WTC11 (cell line): ENCODE results near the gene SH3PXD2A. TPM values are rescaled to one million over a fixed set of nuclear protein-coding genes. Genes with fewer than 3 reads are reported as not detected.
A peak's percentile ranks its signal among the peaks of the same experiment; 100 is the strongest.

Source experiments
- ATAC-seq: fragments of 200-7000 bp; cut with Tn5 transposase; 2 replicates; pipeline ENCODE4 v1.10.0; 2021; ENCODE audit warnings: mild to moderate bottlenecking, moderate library complexity
- CTCF ChIA-PET: fragments of 300-600 bp; sonication (Branson Sonifier 250); formaldehyde crosslinking; loops from one replicate; lab custom pipeline; 2021; ENCODE audit warnings: antibody characterized with exemption; lab: Charles Lee
- POLR2A ChIA-PET: fragments of 350-600 bp; sonication (Branson Sonifier 250); formaldehyde crosslinking; loops from one replicate; lab custom pipeline; 2021; ENCODE audit warnings: antibody characterized with exemption; lab: Charles Lee
- DNase-seq: peaks from one replicate; pipeline ENCODE4 v3.0.0; 2021; ENCODE audit warnings: low spot score
- H3K27ac Mint-ChIP-seq: 2 replicates; pipeline ENCODE4 v1.8.0; 2021; ENCODE audit warnings: mixed read lengths
- H3K27me3 Mint-ChIP-seq: 2 replicates; pipeline ENCODE4 v1.8.0; 2021; ENCODE audit warnings: low read depth, mild to moderate bottlenecking, moderate library complexity, mixed read lengths
- H3K36me3 Mint-ChIP-seq: 2 replicates; pipeline ENCODE4 v1.8.0; 2021; ENCODE audit warnings: mixed read lengths
- H3K4me1 Mint-ChIP-seq: 2 replicates; pipeline ENCODE4 v1.8.0; 2022; ENCODE audit warnings: mixed read lengths
- H3K4me3 Mint-ChIP-seq: 2 replicates; pipeline ENCODE4 v1.8.0; 2021; ENCODE audit warnings: mild to moderate bottlenecking, moderate library complexity, mixed read lengths
- H3K9me3 Mint-ChIP-seq: 2 replicates; pipeline ENCODE4 v1.8.0; 2021; ENCODE audit warnings: mixed read lengths
- E2F4 ChIP-seq: sonication (generic); formaldehyde crosslinking; IDR thresholded peaks from 2 replicates; pipeline ENCODE4 v1.8.1; 2022; ENCODE audit warnings: low read depth, mild to moderate bottlenecking, moderate library complexity, missing genetic modification reagents, borderline replicate concordance
- GABPB1 ChIP-seq: sonication (generic); formaldehyde crosslinking; IDR thresholded peaks from 2 replicates; pipeline ENCODE4 v1.8.1; 2023; ENCODE audit warnings: mild to moderate bottlenecking, missing genetic modification reagents
- GRHL2 ChIP-seq: fragments of 250-450 bp; sonication (Bioruptor Pico); IDR thresholded peaks from 2 replicates; pipeline ENCODE4 v1.8.0; 2022; ENCODE audit warnings: mild to moderate bottlenecking, moderate library complexity; ENCODE audit not compliant: insufficient replicate concordance, severe bottlenecking
- KAT7 ChIP-seq: sonication (generic); formaldehyde crosslinking; IDR thresholded peaks from 2 replicates; pipeline ENCODE4 v1.8.1; 2023; ENCODE audit warnings: missing genetic modification reagents, mild to moderate bottlenecking, borderline replicate concordance
- NR1H2 ChIP-seq: sonication (generic); formaldehyde crosslinking; IDR thresholded peaks from 2 replicates; pipeline ENCODE4 v1.9.0; 2021; ENCODE audit warnings: mild to moderate bottlenecking, moderate library complexity, missing genetic modification reagents
- SMAD4 ChIP-seq: sonication (generic); formaldehyde crosslinking; IDR thresholded peaks from 2 replicates; pipeline ENCODE4 v1.8.0; 2022; ENCODE audit warnings: mild to moderate bottlenecking, missing genetic modification reagents
- SP1 ChIP-seq: sonication (generic); formaldehyde crosslinking; conservative IDR thresholded peaks from 2 replicates; pipeline ENCODE4 v1.8.1; 2022; ENCODE audit warnings: missing genetic modification reagents
- STAT6 ChIP-seq: sonication (generic); formaldehyde crosslinking; conservative IDR thresholded peaks from 2 replicates; pipeline ENCODE4 v1.8.1; 2023; ENCODE audit warnings: mild to moderate bottlenecking, low read depth, missing genetic modification reagents, moderate library complexity
- ZMAT4 ChIP-seq: fragments of 250-450 bp; sonication (Bioruptor Pico); IDR thresholded peaks from 2 replicates; pipeline ENCODE4 v1.9.0; 2021; ENCODE audit warnings: mild to moderate bottlenecking
- ZNF121 ChIP-seq: sonication (generic); formaldehyde crosslinking; IDR thresholded peaks from 2 replicates; pipeline ENCODE4 v1.8.0; 2023; ENCODE audit warnings: missing genetic modification reagents
- ZNF281 ChIP-seq: sonication (generic); formaldehyde crosslinking; IDR thresholded peaks from 2 replicates; pipeline ENCODE4 v1.8.0; 2023; ENCODE audit warnings: mild to moderate bottlenecking, missing genetic modification reagents
- total RNA-seq: library from RNA; stranded (reverse); gene quantifications from 3 replicates; pipeline ENCODE4 v1.2.3, GENCODE V29; 2021
- TF ChIP-seq, protein P1 (sequence below): sonication (generic); formaldehyde crosslinking; IDR thresholded peaks from 2 replicates; pipeline ENCODE4 v1.8.1; 2022; ENCODE audit warnings: mild to moderate bottlenecking, moderate library complexity, missing genetic modification reagents
- TF ChIP-seq, protein P2 (sequence below): fragments of 250-450 bp; sonication (Bioruptor Pico); conservative IDR thresholded peaks from 2 replicates; pipeline ENCODE4 v1.9.0; 2021; ENCODE audit warnings: mild to moderate bottlenecking
- TF ChIP-seq, protein P3 (sequence below): fragments of 200-600 bp; IDR thresholded peaks from 2 replicates; pipeline ENCODE4 v1.8.0; 2022; ENCODE audit warnings: antibody characterized with exemption
- TF ChIP-seq, protein P4 (sequence below): sonication (generic); formaldehyde crosslinking; conservative IDR thresholded peaks from 2 replicates; pipeline ENCODE4 v1.8.1; 2022; ENCODE audit warnings: mild to moderate bottlenecking, missing genetic modification reagents
- TF ChIP-seq, protein P5 (sequence below): sonication (generic); formaldehyde crosslinking; IDR thresholded peaks from 2 replicates; pipeline ENCODE4 v1.8.1; 2022; ENCODE audit warnings: missing genetic modification reagents, borderline replicate concordance

The SH3PXD2A gene
- total RNA-seq, 1 experiment from 2014 or later: 15.7 TPM

- Mint-ChIP-seq H3K27me3 (no peaks in the 10 kb centered on the region), H3K4me3 (peak overlapping the region; percentile 34), H3K36me3 (peaks cover 17% of the 10 kb centered on the region), H3K27ac (no peak overlapping the region; the same call in 1 of the 2 replicates), H3K9me3 (peaks cover 9% of the 10 kb centered on the region), H3K4me1 (peaks cover 16% of the 10 kb centered on the region)
- ChIA-PET CTCF (interaction anchor here (0.7 to 5.8 kb wide), 12 partner anchors 9 to 118 kb away, joined by 3 to 32 read pairs (median 6); no protein-coding TSS in a partner anchor), POLR2A (interaction anchor here (1.1 to 1.2 kb wide), 2 partner anchors 24 to 26 kb away, joined by 4 to 12 read pairs; no protein-coding TSS in a partner anchor)
- TF ChIP-seq, protein P1, sequence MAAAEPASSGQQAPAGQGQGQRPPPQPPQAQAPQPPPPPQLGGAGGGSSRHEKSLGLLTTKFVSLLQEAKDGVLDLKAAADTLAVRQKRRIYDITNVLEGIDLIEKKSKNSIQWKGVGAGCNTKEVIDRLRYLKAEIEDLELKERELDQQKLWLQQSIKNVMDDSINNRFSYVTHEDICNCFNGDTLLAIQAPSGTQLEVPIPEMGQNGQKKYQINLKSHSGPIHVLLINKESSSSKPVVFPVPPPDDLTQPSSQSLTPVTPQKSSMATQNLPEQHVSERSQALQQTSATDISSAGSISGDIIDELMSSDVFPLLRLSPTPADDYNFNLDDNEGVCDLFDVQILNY: 0 out of 2 replicates have a peak, but pooled peaks have one; percentile 4
- peak; percentile 52; the same call in 1 of the 2 replicates for TF ChIP-seq GABPB1
- TF ChIP-seq, protein P2, sequence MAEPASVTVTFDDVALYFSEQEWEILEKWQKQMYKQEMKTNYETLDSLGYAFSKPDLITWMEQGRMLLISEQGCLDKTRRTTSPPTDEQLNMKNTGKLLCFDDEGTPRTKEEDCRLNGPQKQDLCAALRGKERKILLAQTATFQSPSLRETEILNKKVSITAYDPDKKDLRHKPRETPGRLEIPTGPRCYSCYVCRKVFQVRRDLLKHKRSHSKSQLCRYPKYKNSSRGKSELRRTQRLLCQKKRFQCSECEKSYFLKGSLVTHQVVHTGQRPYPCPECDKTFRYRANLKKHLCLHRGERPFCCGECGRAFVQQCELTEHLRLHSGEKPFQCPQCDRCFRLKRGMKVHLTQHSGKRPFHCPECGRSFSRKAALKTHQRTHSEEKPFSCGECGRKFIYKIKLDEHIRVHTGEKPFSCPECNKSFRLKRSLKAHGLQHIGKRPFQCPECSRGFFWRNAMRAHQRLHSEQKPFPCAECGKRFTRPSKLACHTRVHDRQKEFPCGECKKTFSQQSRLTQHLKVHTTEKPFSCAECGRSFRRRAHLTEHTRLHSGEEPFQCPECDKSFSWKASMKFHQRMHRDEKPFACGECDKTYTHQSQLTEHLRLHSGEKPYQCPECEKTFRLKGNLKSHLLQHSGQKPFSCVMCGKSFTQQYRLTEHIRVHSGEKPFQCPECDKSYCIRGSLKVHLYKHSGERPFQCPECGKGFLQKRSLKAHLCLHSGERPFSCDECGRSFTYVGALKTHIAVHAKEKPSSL (CRISPR knock-in tag): no peak
- ATAC-seq: no peak
- no peak for DNase-seq
Measured at GRCh38 chr10:103660364-103661197, 194.8 kb downstream of the SH3PXD2A start.

- CTCF ChIA-PET: interaction anchor here (1.2 to 5.8 kb wide), 6 partner anchors 8 to 67 kb away, joined by 3 to 32 read pairs (median 8); no protein-coding TSS in a partner anchor
- POLR2A ChIA-PET: interaction anchor here (1.1 to 1.2 kb wide), 2 partner anchors 23 to 27 kb away, joined by 4 to 12 read pairs; no protein-coding TSS in a partner anchor
- H3K27ac Mint-ChIP-seq: no peak overlapping the region; the same call in 1 of the 2 replicates
- DNase-seq (peak; percentile 23), ATAC-seq (peak; percentile 47)
- peaks cover 17% of the 10 kb centered on the region for H3K36me3 Mint-ChIP-seq
- H3K9me3 Mint-ChIP-seq: peaks cover 9% of the 10 kb centered on the region
- H3K27me3 Mint-ChIP-seq: no peaks in the 10 kb centered on the region
- peaks cover 16% of the 10 kb centered on the region for H3K4me1 Mint-ChIP-seq
- no peak overlapping the region; the same call in 1 of the 2 replicates for H3K4me3 Mint-ChIP-seq
- no peak for TF ChIP-seq SMAD4 (CRISPR knock-in tag)
- TF ChIP-seq, protein P3, sequence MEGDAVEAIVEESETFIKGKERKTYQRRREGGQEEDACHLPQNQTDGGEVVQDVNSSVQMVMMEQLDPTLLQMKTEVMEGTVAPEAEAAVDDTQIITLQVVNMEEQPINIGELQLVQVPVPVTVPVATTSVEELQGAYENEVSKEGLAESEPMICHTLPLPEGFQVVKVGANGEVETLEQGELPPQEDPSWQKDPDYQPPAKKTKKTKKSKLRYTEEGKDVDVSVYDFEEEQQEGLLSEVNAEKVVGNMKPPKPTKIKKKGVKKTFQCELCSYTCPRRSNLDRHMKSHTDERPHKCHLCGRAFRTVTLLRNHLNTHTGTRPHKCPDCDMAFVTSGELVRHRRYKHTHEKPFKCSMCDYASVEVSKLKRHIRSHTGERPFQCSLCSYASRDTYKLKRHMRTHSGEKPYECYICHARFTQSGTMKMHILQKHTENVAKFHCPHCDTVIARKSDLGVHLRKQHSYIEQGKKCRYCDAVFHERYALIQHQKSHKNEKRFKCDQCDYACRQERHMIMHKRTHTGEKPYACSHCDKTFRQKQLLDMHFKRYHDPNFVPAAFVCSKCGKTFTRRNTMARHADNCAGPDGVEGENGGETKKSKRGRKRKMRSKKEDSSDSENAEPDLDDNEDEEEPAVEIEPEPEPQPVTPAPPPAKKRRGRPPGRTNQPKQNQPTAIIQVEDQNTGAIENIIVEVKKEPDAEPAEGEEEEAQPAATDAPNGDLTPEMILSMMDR: no peak
- TF ChIP-seq STAT6: no peak
- TF ChIP-seq E2F4 (CRISPR knock-in tag): no peak
- no peak for TF ChIP-seq SP1
- TF ChIP-seq, protein P4, sequence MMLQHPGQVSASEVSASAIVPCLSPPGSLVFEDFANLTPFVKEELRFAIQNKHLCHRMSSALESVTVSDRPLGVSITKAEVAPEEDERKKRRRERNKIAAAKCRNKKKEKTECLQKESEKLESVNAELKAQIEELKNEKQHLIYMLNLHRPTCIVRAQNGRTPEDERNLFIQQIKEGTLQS (CRISPR knock-in tag): no peak
- TF ChIP-seq ZNF281 (CRISPR knock-in tag): no peak
- TF ChIP-seq ZNF121 (CRISPR knock-in tag): no peak
- TF ChIP-seq ZMAT4 (CRISPR knock-in tag): no peak
- no peak for TF ChIP-seq GRHL2
- TF ChIP-seq, protein P5, sequence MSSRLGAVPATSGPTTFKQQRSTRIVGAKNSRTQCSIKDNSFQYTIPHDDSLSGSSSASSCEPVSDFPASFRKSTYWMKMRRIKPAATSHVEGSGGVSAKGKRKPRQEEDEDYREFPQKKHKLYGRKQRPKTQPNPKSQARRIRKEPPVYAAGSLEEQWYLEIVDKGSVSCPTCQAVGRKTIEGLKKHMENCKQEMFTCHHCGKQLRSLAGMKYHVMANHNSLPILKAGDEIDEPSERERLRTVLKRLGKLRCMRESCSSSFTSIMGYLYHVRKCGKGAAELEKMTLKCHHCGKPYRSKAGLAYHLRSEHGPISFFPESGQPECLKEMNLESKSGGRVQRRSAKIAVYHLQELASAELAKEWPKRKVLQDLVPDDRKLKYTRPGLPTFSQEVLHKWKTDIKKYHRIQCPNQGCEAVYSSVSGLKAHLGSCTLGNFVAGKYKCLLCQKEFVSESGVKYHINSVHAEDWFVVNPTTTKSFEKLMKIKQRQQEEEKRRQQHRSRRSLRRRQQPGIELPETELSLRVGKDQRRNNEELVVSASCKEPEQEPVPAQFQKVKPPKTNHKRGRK (CRISPR knock-in tag): no peak
- TF ChIP-seq KAT7 (CRISPR knock-in tag): no peak
- TF ChIP-seq NR1H2: no peak
Measured at GRCh38 chr10:103659674-103660363, 195.6 kb downstream of the SH3PXD2A start.
